GM21526 (cell line): Measurements from ENCODE around the gene KRTAP5-6.

Experiments used
- ATAC-seq: cut with Tn5 transposase; IDR thresholded peaks from one replicate; pipeline ENCODE4 v1.9.1; 2021; ENCODE audit warnings: moderate library complexity; ENCODE audit not compliant: unreplicated experiment, low FRiP score

The KRTAP5-6 gene

GRCh38 chr11:1746511-1746931 is 49.5 kb downstream of the KRTAP5-6 start:
- ATAC-seq = no peak

- ATAC-seq = no peak
These were observed 50.2 kb downstream of the KRTAP5-6 start for GRCh38 chr11:1746956-1747752.
